NCI-H2171 (cell line): ENCODE data around the gene ADPRHL1.
"Not testable (repeated sequence)": the region's sequence is repeated elsewhere in the genome, so short reads cannot be mapped to it uniquely, and the experiment has no call there.

Source experiments
- DNase-seq: peaks from one replicate; lab custom pipeline; 2025; lab: John Stamatoyannopoulos, UW

Gene ADPRHL1

GRCh38 chr13:113455384-113455783 lies 2.1 kb upstream of the ADPRHL1 start:
- no peak for DNase-seq

GRCh38 chr13:113454936-113455335 lies 1.6 kb upstream of the ADPRHL1 start:
- DNase-seq: no peak

- no peak for DNase-seq
Observed at GRCh38 chr13:113452466-113452865, 822 bp downstream of the ADPRHL1 start.

GRCh38 chr13:113451951-113452421 lies 1.3 kb downstream of the ADPRHL1 start:
- no peak for DNase-seq

GRCh38 chr13:113450861-113451620 lies 2.2 kb downstream of the ADPRHL1 start:
- not testable (repeated sequence) for DNase-seq

GRCh38 chr13:113450348-113450744 lies 2.9 kb downstream of the ADPRHL1 start:
- not testable (repeated sequence) for DNase-seq

- DNase-seq: no peak
Observed at GRCh38 chr13:113449693-113450347, 3.5 kb downstream of the ADPRHL1 start.

- peak; percentile 92 for DNase-seq
Observed at GRCh38 chr13:113448885-113449692, 4.2 kb downstream of the ADPRHL1 start.

- DNase-seq: no peak
Observed at GRCh38 chr13:113448545-113448884, 4.8 kb downstream of the ADPRHL1 start.

GRCh38 chr13:113447596-113447995 lies 5.7 kb downstream of the ADPRHL1 start:
- no peak for DNase-seq

- no peak for DNase-seq
Observed at GRCh38 chr13:113446488-113446854, 6.8 kb downstream of the ADPRHL1 start.

- DNase-seq: no peak
Observed at GRCh38 chr13:113445791-113446487, 7.3 kb downstream of the ADPRHL1 start.

- no peak for DNase-seq
Observed at GRCh38 chr13:113443991-113444390, 9.3 kb downstream of the ADPRHL1 start.

GRCh38 chr13:113442985-113443362 lies 10.3 kb downstream of the ADPRHL1 start:
- DNase-seq: no peak

- DNase-seq: no peak
Observed at GRCh38 chr13:113442354-113442984, 10.8 kb downstream of the ADPRHL1 start.

GRCh38 chr13:113441661-113442060 lies 11.6 kb downstream of the ADPRHL1 start:
- DNase-seq: no peak

- no peak for DNase-seq
Observed at GRCh38 chr13:113437408-113438010, 15.8 kb downstream of the ADPRHL1 start.

- not testable (repeated sequence) for DNase-seq
Observed at GRCh38 chr13:113436866-113437265, 16.4 kb downstream of the ADPRHL1 start.

- not testable (repeated sequence) for DNase-seq
Observed at GRCh38 chr13:113435907-113436306, 17.4 kb downstream of the ADPRHL1 start.

- no peak for DNase-seq
Observed at GRCh38 chr13:113433391-113433916, 19.8 kb downstream of the ADPRHL1 start.
